HepG2 (cell line): ENCODE results near the gene RANBP3. TPM values are rescaled to one million over a fixed set of nuclear protein-coding genes. Genes with fewer than 3 reads are reported as not detected.

ENCODE experiments used
- ATAC-seq: fragments of 200-7000 bp; cut with Tn5 transposase; 3 replicates; pipeline ENCODE4 v1.9.1; 2020; ENCODE audit warnings: mild to moderate bottlenecking, moderate library complexity
- BruUV-seq: library from RNA; stranded (reverse); fragments of 400-500 nt; replicated peaks from 2 replicates; lab custom pipeline; 2021; lab: Mats Ljungman, UMichigan
- CTCF ChIA-PET: fragments of 300-600 bp; formaldehyde crosslinking; extraction: SDS; loops from one replicate; lab custom pipeline; 2021; ENCODE audit warnings: low total read pairs, inconsistent platforms, low intra/inter-chr PET ratio; lab: Yijun Ruan, JAX
- POLR2A ChIA-PET: fragments of 350-600 bp; sonication (Branson Sonifier 250); formaldehyde crosslinking; loops from one replicate; lab custom pipeline; 2020; ENCODE audit warnings: antibody characterized with exemption, inconsistent platforms; lab: Yijun Ruan, JAX
- DNase-seq: peaks from one replicate; pipeline ENCODE4 v3.0.0-alpha.2; 2015; ENCODE audit warnings: low spot score
- FAIRE-seq: peaks from 3 replicates; lab custom pipeline; 2011; peaks lifted over from hg19 to GRCh38; lab: Jason Lieb, UNC
- H2AFZ ChIP-seq: one replicate; pipeline ENCODE4 v1.6.1; 2011; ENCODE audit warnings: low read length, inconsistent platforms
- H3K27ac ChIP-seq: fragments of 300-600 bp; 3 replicates; pipeline ENCODE4 v1.8.0; 2011; ENCODE audit warnings: mixed run types, mild to moderate bottlenecking, mixed read lengths, low read length, inconsistent platforms; ENCODE audit not compliant: insufficient read depth; ENCODE audit errors: extremely low read length
- H3K27me3 ChIP-seq, 2 experiments: fragments of 200-600 bp in 1 of 2; 2 replicates in 1 of 2; 3 replicates in 1 of 2; pipeline versions ENCODE4 v1.6.0 to v1.8.0; 2011; ENCODE audit warnings: low read length in 2 of 2, mild to moderate bottlenecking in 2 of 2, moderate library complexity in 2 of 2, inconsistent platforms in 1 of 2; ENCODE audit not compliant: insufficient read depth in 2 of 2, control insufficient read depth in 1 of 2
- H3K36me3 ChIP-seq, 2 experiments: fragments of 200-600 bp in 1 of 2; replicated peaks in 1 of 2; 2 replicates in 1 of 2; 3 replicates in 1 of 2; pipeline versions ENCODE4 v1.5.1 to v1.8.0; 2011; ENCODE audit warnings: low read length in 2 of 2, inconsistent platforms in 1 of 2; ENCODE audit not compliant: insufficient read depth in 2 of 2, control insufficient read depth in 1 of 2
- H3K4me1 ChIP-seq: 2 replicates; pipeline ENCODE4 v1.5.1; 2012; ENCODE audit warnings: low read length, inconsistent platforms; ENCODE audit not compliant: insufficient read depth
- H3K4me2 ChIP-seq: 2 replicates; pipeline ENCODE4 v1.6.0; 2011; ENCODE audit warnings: low read depth, low read length, inconsistent platforms
- H3K4me3 ChIP-seq, 3 experiments: fragments of 200-600 bp in 1 of 3; sonication (generic), shearing (Covaris generic) in 1 of 3; replicated peaks in 1 of 3; 2 replicates each; pipeline ENCODE4 v1.5.1; 2011 to 2016; ENCODE audit warnings: low read length in 3 of 3, inconsistent platforms in 2 of 3, low read depth in 2 of 3, mild to moderate bottlenecking in 2 of 3, control low read depth in 1 of 3, mixed read lengths in 1 of 3; ENCODE audit not compliant: insufficient read depth in 1 of 3
- H3K79me2 ChIP-seq: one replicate; pipeline ENCODE4 v1.6.1; 2011; ENCODE audit warnings: low read length, inconsistent platforms; ENCODE audit not compliant: insufficient read depth
- H3K9ac ChIP-seq: 2 replicates; pipeline ENCODE4 v1.6.0; 2011; ENCODE audit warnings: mild to moderate bottlenecking, low read depth, low read length, inconsistent platforms; ENCODE audit not compliant: insufficient read depth
- H3K9me3 ChIP-seq: 2 replicates; pipeline ENCODE4 v1.5.1; 2012; ENCODE audit warnings: mild to moderate bottlenecking, low read length
- H4K20me1 ChIP-seq: 2 replicates; pipeline ENCODE4 v1.6.0; 2011; ENCODE audit warnings: inconsistent platforms, mild to moderate bottlenecking, low read length, moderate library complexity; ENCODE audit not compliant: insufficient read depth
- ARNT2 ChIP-seq: sonication (generic); formaldehyde crosslinking; IDR thresholded peaks from 2 replicates; pipeline ENCODE4 v1.8.0; 2022; ENCODE audit warnings: mild to moderate bottlenecking, low read depth, missing genetic modification reagents, moderate library complexity
- ATF7-NPFF ChIP-seq: sonication (generic); formaldehyde crosslinking; IDR thresholded peaks from 2 replicates; pipeline ENCODE4 v1.8.1; 2023; ENCODE audit warnings: mild to moderate bottlenecking, low read depth, missing genetic modification reagents, moderate library complexity
- FLYWCH1 ChIP-seq: sonication (generic); formaldehyde crosslinking; IDR thresholded peaks from 2 replicates; pipeline ENCODE4 v1.8.1; 2023; ENCODE audit warnings: mild to moderate bottlenecking, missing genetic modification reagents
- HOXA5 ChIP-seq: sonication (generic); formaldehyde crosslinking; IDR thresholded peaks from 2 replicates; pipeline ENCODE4 v1.4.0; 2020; ENCODE audit warnings: missing genetic modification reagents
- IKZF1 ChIP-seq: fragments of 450-650 bp; IDR thresholded peaks from 2 replicates; pipeline ENCODE4 v1.7.1; 2016
- NFE2L2 ChIP-seq: fragments of 150-350 bp; IDR thresholded peaks from 2 replicates; pipeline ENCODE4 v1.6.1; 2014; ENCODE audit warnings: low read length
- PHF21A ChIP-seq: sonication (generic); formaldehyde crosslinking; IDR thresholded peaks from 2 replicates; pipeline ENCODE4 v1.5.0; 2020; ENCODE audit warnings: mild to moderate bottlenecking, missing genetic modification reagents
- SMAD9 ChIP-seq: sonication (generic); formaldehyde crosslinking; IDR thresholded peaks from 2 replicates; pipeline ENCODE4 v1.5.1; 2020; ENCODE audit warnings: mild to moderate bottlenecking, missing genetic modification reagents
- SP4 ChIP-seq: sonication (generic); formaldehyde crosslinking; IDR thresholded peaks from 2 replicates; pipeline ENCODE4 v1.8.1; 2023; ENCODE audit warnings: mild to moderate bottlenecking, missing genetic modification reagents
- SYNCRIP ChIP-seq: fragments of 200-400 bp; formaldehyde crosslinking; IDR thresholded peaks from 2 replicates; pipeline ENCODE4 v1.6.1; 2018; ENCODE audit warnings: mild to moderate bottlenecking, low read depth, low read length; ENCODE audit not compliant: insufficient read depth
- TFE3 ChIP-seq: IDR thresholded peaks from 2 replicates; pipeline ENCODE4 v1.6.1; 2016
- YEATS2 ChIP-seq: sonication (generic); formaldehyde crosslinking; IDR thresholded peaks from 2 replicates; pipeline ENCODE4 v1.4.0; 2020; ENCODE audit warnings: missing genetic modification reagents, borderline replicate concordance
- ZNF143 ChIP-seq: sonication (generic); formaldehyde crosslinking; IDR thresholded peaks from 2 replicates; pipeline ENCODE4 v1.4.0; 2020; ENCODE audit warnings: missing genetic modification reagents
- ZNF232 ChIP-seq: sonication (generic); formaldehyde crosslinking; IDR thresholded peaks from 2 replicates; pipeline ENCODE4 v1.4.0; 2020; ENCODE audit warnings: missing genetic modification reagents, borderline replicate concordance
- ZNF460 ChIP-seq: sonication (generic); formaldehyde crosslinking; IDR thresholded peaks from 2 replicates; pipeline ENCODE4 v1.5.1; 2020; ENCODE audit warnings: missing genetic modification reagents, mild to moderate bottlenecking, borderline replicate concordance
- ZNF567 ChIP-seq: sonication (generic); formaldehyde crosslinking; IDR thresholded peaks from 2 replicates; pipeline ENCODE4 v1.8.1; 2023; ENCODE audit warnings: mild to moderate bottlenecking, missing genetic modification reagents, borderline replicate concordance
- ZNF609 ChIP-seq: sonication (generic); formaldehyde crosslinking; IDR thresholded peaks from 2 replicates; pipeline ENCODE4 v1.4.0; 2020; ENCODE audit warnings: mild to moderate bottlenecking, missing genetic modification reagents, borderline replicate concordance
- ZSCAN12 ChIP-seq: sonication (generic); formaldehyde crosslinking; IDR thresholded peaks from 2 replicates; pipeline ENCODE4 v1.9.0; 2021; ENCODE audit warnings: mild to moderate bottlenecking, missing genetic modification reagents
- WGBS: methylation state at CpG from one replicate; pipeline ENCODE4 v1.1.6; 2017; ENCODE audit warnings: low lambda C conversion rate; 5-methylcytosine and 5-hydroxymethylcytosine counted together
- in situ Hi-C: cut with HindIII; loops from 2 replicates; pipeline ENCODE4 v1.10.0; 2017; ENCODE audit warnings: low pct_unique_long_range_greater_than_20kb; ENCODE audit not compliant: extremely low pct_ligation_motif_present
- intact Hi-C: fragments of 100-400 bp; cut with micrococcal nuclease; formaldehyde crosslinking; loops from one replicate; pipeline ENCODE4 v1.10.0; 2022; ENCODE audit not compliant: unreplicated experiment
- polyA plus RNA-seq, 8 experiments: library from polyadenylated mRNA; depleted of rRNA in 3 of 8; stranded (reverse) in 7 of 8; unstranded in 1 of 8; fragments of >200 nt; fragmentation: Illumina TruSeq in 4 of 8; extraction: Trizol in 4 of 8; gene quantifications; 2 replicates each; pipeline versions ENCODE4 v1.2.1 to v1.2.3, GENCODE V29; 2011 to 2016; ENCODE audit warnings: low read depth in 4 of 8, missing spikeins in 1 of 8, mixed read lengths in 1 of 8; ENCODE audit not compliant: insufficient read depth in 1 of 8
- total RNA-seq, 5 experiments: library from RNA; depleted of rRNA; stranded (reverse); fragments of >200 nt; fragmentation: Illumina TruSeq; extraction: Trizol; gene quantifications; 2 replicates each; pipeline ENCODE4 v1.2.3, GENCODE V29; 2016; ENCODE audit warnings: low read depth in 1 of 5

The RANBP3 gene
- total and polyA plus RNA-seq, 2 of the 13 experiments (the other 11 are each of a cell fraction or from before 2014, with no cell fraction given), result 39.5 to 149 TPM

- peaks cover 0 to 11% of the 10 kb centered on the region in 2 experiments; a peak in 2 of 5 replicates for H3K27me3 ChIP-seq
- peak overlapping the region; percentile 20 to 65 (median 47); a peak in 5 of 6 replicates for H3K4me3 ChIP-seq
- peak overlapping the region; percentile 87 for H3K4me2 ChIP-seq
- FAIRE-seq, result peak; percentile 99
- no peak overlapping the region for H2AFZ ChIP-seq
- WGBS, result 12% methylated on average over 16 of the region's 17 CpGs
- no TSS peak for BruUV-seq
- no peaks in the 10 kb centered on the region for H4K20me1 ChIP-seq
- no peaks in the 10 kb centered on the region for H3K79me2 ChIP-seq
- H3K27ac ChIP-seq, result no peak overlapping the region
- peak; percentile 90 for DNase-seq
- no peaks in the 10 kb centered on the region for H3K9me3 ChIP-seq
- POLR2A ChIA-PET, result interaction anchor here (0.9 to 1.4 kb wide), 4 partner anchors 12 to 35 kb away, joined by 3 to 5 read pairs (median 4); no protein-coding TSS in a partner anchor
- H3K9ac ChIP-seq, result peak overlapping the region; percentile 33; the same call in 1 of the 2 replicates
- in situ Hi-C loops (loop anchor here (5.0 kb wide), 1 partner anchor 35 kb away; no protein-coding TSS in a partner anchor), intact Hi-C loops (loop anchor here (1.0 kb wide), 1 partner anchor 35 kb away; no protein-coding TSS in a partner anchor)
- no peaks in the 10 kb centered on the region for H3K36me3 ChIP-seq
- H3K4me1 ChIP-seq, result peaks cover 71% of the 10 kb centered on the region
- peak; percentile 54 for ATAC-seq
- CTCF ChIA-PET, result interaction anchor here (1.2 to 4.2 kb wide), 5 partner anchors 20 to 60 kb away, joined by 5 to 49 read pairs (median 7); no protein-coding TSS in a partner anchor
- TF ChIP-seq SYNCRIP (no peak), SP4 (CRISPR knock-in tag) (no peak), ZNF232 (CRISPR knock-in tag) (no peak), HOXA5 (CRISPR knock-in tag) (0 out of 2 replicates have a peak, but pooled peaks have one; percentile 20), YEATS2 (CRISPR knock-in tag) (peak; percentile 27; the same call in 1 of the 2 replicates), SMAD9 (CRISPR knock-in tag) (no peak), FLYWCH1 (CRISPR knock-in tag) (no peak), ARNT2 (CRISPR knock-in tag) (0 out of 2 replicates have a peak, but pooled peaks have one; percentile 19), PHF21A (CRISPR knock-in tag) (0 out of 2 replicates have a peak, but pooled peaks have one; percentile 51), ATF7-NPFF (CRISPR knock-in tag) (no peak), ZNF567 (CRISPR knock-in tag) (no peak), ZNF143 (CRISPR knock-in tag) (0 out of 2 replicates have a peak, but pooled peaks have one; percentile 8), TFE3 (CRISPR knock-in tag) (no peak), NFE2L2 (peak; percentile 7; the same call in 1 of the 2 replicates), IKZF1 (no peak), ZNF609 (CRISPR knock-in tag) (peak; percentile 24; the same call in 1 of the 2 replicates), ZSCAN12 (CRISPR knock-in tag) (no peak), ZNF460 (peak; percentile 75; the same call in 1 of the 2 replicates)
Measured at GRCh38 chr19:5987077-5987818, 9.3 kb upstream of the RANBP3 start.
